HepG2 (cell line): ENCODE measurements around the gene SPNS1. TPM values are rescaled to one million over a fixed set of nuclear protein-coding genes. Genes with fewer than 3 reads are reported as not detected.

ENCODE experiments used
- ATF1 ChIP-seq: IDR thresholded peaks from 2 replicates; pipeline ENCODE4 v1.6.1; 2016; ENCODE audit warnings: mild to moderate bottlenecking, control low read depth
- CC2D1A ChIP-seq: sonication (generic); formaldehyde crosslinking; IDR thresholded peaks from 2 replicates; pipeline ENCODE4 v1.8.1; 2023; ENCODE audit warnings: mild to moderate bottlenecking, missing genetic modification reagents
- FOXA3 ChIP-seq: IDR thresholded peaks from 2 replicates; pipeline ENCODE4 v1.6.1; 2016; ENCODE audit warnings: missing genetic modification reagents, missing compliant biosample characterization
- GATAD1 ChIP-seq: IDR thresholded peaks from 2 replicates; pipeline ENCODE4 v1.6.1; 2016; ENCODE audit warnings: missing genetic modification reagents, missing compliant biosample characterization
- KAT7 ChIP-seq: IDR thresholded peaks from 2 replicates; pipeline ENCODE4 v1.6.1; 2018; ENCODE audit warnings: borderline replicate concordance, missing compliant biosample characterization
- LCORL ChIP-seq, 2 experiments: fragments of 450-650 bp in 1 of 2; sonication (generic) in 1 of 2; formaldehyde crosslinking in 1 of 2; IDR thresholded peaks; 2 replicates each; pipeline versions ENCODE4 v1.5.0 to v1.6.1; 2017 to 2020; ENCODE audit warnings: antibody characterized with exemption in 1 of 2, missing genetic modification reagents in 1 of 2
- MED1 ChIP-seq: sonication (generic); formaldehyde crosslinking; IDR thresholded peaks from 2 replicates; pipeline ENCODE4 v1.4.0; 2020; ENCODE audit warnings: missing genetic modification reagents
- NCOR1 ChIP-seq: fragments of 200-600 bp; sonication (generic); IDR thresholded peaks from 2 replicates; pipeline ENCODE4 v1.7.0; 2017; ENCODE audit warnings: antibody characterized with exemption, low read length, borderline replicate concordance
- NR2F2 ChIP-seq: IDR thresholded peaks from 2 replicates; pipeline ENCODE4 v1.6.1; 2012; ENCODE audit warnings: low read depth, inconsistent platforms, borderline replicate concordance
- POLR2G ChIP-seq: fragments of 200-400 bp; formaldehyde crosslinking; IDR thresholded peaks from 2 replicates; pipeline ENCODE4 v1.6.1; 2018; ENCODE audit warnings: mild to moderate bottlenecking, low read depth, low read length, moderate library complexity
- SUZ12 ChIP-seq: fragments of 150-350 bp; IDR thresholded peaks from 2 replicates; pipeline ENCODE4 v1.6.1; 2014; ENCODE audit warnings: low read depth, low read length
- ZNF160 ChIP-seq: sonication (generic); formaldehyde crosslinking; IDR thresholded peaks from 2 replicates; pipeline ENCODE4 v1.8.0; 2022; ENCODE audit warnings: mild to moderate bottlenecking, inconsistent platforms, missing genetic modification reagents
- ZNF263 ChIP-seq: sonication (generic); formaldehyde crosslinking; IDR thresholded peaks from 2 replicates; pipeline ENCODE4 v1.4.0; 2020; ENCODE audit warnings: missing genetic modification reagents
- ZNF296 ChIP-seq: sonication (generic); formaldehyde crosslinking; conservative IDR thresholded peaks from 2 replicates; pipeline ENCODE4 v1.5.0; 2020; ENCODE audit warnings: mild to moderate bottlenecking, missing genetic modification reagents
- ZNF556 ChIP-seq: sonication (generic); formaldehyde crosslinking; IDR thresholded peaks from 2 replicates; pipeline ENCODE4 v1.4.0; 2020; ENCODE audit warnings: mild to moderate bottlenecking, missing genetic modification reagents, borderline replicate concordance
- ZNF674 ChIP-seq: sonication (generic); formaldehyde crosslinking; IDR thresholded peaks from 2 replicates; pipeline ENCODE4 v1.5.0; 2020; ENCODE audit warnings: low read depth, mild to moderate bottlenecking, missing genetic modification reagents
- ZNF883 ChIP-seq: sonication (generic); formaldehyde crosslinking; IDR thresholded peaks from 2 replicates; pipeline ENCODE4 v1.5.1; 2020; ENCODE audit warnings: mild to moderate bottlenecking, missing genetic modification reagents; ENCODE audit errors: not compliant biosample characterization
- polyA plus RNA-seq, 8 experiments: library from polyadenylated mRNA; depleted of rRNA in 3 of 8; stranded (reverse) in 7 of 8; unstranded in 1 of 8; fragments of >200 nt; fragmentation: Illumina TruSeq in 4 of 8; extraction: Trizol in 4 of 8; gene quantifications; 2 replicates each; pipeline versions ENCODE4 v1.2.1 to v1.2.3, GENCODE V29; 2011 to 2016; ENCODE audit warnings: low read depth in 4 of 8, missing spikeins in 1 of 8, mixed read lengths in 1 of 8; ENCODE audit not compliant: insufficient read depth in 1 of 8
- total RNA-seq, 5 experiments: library from RNA; depleted of rRNA; stranded (reverse); fragments of >200 nt; fragmentation: Illumina TruSeq; extraction: Trizol; gene quantifications; 2 replicates each; pipeline ENCODE4 v1.2.3, GENCODE V29; 2016; ENCODE audit warnings: low read depth in 1 of 5
- TF ChIP-seq, protein P1 (sequence below): sonication (generic); formaldehyde crosslinking; IDR thresholded peaks from 2 replicates; pipeline ENCODE4 v1.9.0; 2021; ENCODE audit warnings: mild to moderate bottlenecking, missing genetic modification reagents
- TF ChIP-seq, protein P2 (sequence below): IDR thresholded peaks from 2 replicates; pipeline ENCODE4 v1.6.1; 2016; ENCODE audit warnings: mild to moderate bottlenecking
- TF ChIP-seq, protein P3 (sequence below): sonication (generic); formaldehyde crosslinking; IDR thresholded peaks from 2 replicates; pipeline ENCODE4 v1.4.0; 2020; ENCODE audit warnings: missing genetic modification reagents

SPNS1 gene
- total and polyA plus RNA-seq, 2 of the 13 experiments (the other 11 are each of a cell fraction or from before 2014, with no cell fraction given) = 25.6 to 38.8 TPM

DNA sequence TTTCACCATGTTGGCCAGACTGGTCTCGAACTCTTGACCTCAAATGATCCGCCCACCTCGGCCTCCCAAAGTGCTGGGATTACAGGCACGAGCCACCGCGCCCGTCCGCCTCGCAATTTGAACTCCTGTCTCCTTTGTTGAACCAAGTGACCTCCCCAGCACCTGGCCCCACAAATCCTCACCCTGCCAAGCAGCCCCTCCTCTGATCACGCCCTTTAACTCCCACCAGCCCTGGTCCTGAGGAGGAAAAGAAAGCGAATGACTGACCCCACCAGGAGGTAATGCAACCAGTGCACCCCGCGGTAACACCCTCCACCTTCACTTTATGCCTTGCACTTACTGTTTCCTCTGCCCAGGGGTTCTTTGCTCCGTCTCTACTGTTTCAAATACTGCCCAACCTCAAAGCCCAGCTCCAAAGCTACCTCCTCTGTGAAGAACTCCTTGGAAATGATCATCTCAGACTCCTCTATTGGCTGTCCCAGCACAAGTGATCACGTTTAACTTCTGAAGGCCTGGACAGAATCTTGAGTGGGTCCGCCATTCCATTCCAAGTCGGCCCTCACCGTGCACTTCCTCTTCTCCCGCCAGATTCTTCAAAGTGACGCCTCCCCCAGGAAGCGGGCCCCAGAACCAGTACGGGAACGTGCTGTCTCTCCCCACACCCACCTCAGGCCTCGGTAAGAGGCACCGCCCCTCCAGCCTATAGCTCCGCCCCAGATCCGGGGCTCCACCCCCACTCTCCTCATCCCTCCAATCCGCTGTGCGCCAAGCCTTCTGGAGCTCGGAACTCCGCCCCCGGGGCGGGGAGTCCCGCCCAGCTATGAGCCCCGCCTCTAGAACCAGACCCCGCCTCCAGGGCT is 38.4 kb upstream of the SPNS1 start (continued):
- no peak for TF ChIP-seq ZNF674
- no peak for TF ChIP-seq SUZ12
- TF ChIP-seq KAT7 = 0 out of 2 replicates have a peak, but pooled peaks have one; percentile 17
- no peak for TF ChIP-seq ZNF296 (CRISPR knock-in tag)
- TF ChIP-seq ZNF263 (CRISPR knock-in tag) = peak; percentile 33; the same call in 1 of the 2 replicates
- TF ChIP-seq ZNF556 = 0 out of 2 replicates have a peak, but pooled peaks have one; percentile 19
- 0 out of 2 replicates have a peak, but pooled peaks have one; percentile 18 for TF ChIP-seq NR2F2
- TF ChIP-seq CC2D1A (CRISPR knock-in tag) = no peak
- no peak for TF ChIP-seq NCOR1
- 0 out of 2 replicates have a peak, but pooled peaks have one; percentile 45 for TF ChIP-seq POLR2G
- peak; percentile 52; the same call in 1 of the 2 replicates for TF ChIP-seq GATAD1 (CRISPR knock-in tag)
- TF ChIP-seq, protein P1, sequence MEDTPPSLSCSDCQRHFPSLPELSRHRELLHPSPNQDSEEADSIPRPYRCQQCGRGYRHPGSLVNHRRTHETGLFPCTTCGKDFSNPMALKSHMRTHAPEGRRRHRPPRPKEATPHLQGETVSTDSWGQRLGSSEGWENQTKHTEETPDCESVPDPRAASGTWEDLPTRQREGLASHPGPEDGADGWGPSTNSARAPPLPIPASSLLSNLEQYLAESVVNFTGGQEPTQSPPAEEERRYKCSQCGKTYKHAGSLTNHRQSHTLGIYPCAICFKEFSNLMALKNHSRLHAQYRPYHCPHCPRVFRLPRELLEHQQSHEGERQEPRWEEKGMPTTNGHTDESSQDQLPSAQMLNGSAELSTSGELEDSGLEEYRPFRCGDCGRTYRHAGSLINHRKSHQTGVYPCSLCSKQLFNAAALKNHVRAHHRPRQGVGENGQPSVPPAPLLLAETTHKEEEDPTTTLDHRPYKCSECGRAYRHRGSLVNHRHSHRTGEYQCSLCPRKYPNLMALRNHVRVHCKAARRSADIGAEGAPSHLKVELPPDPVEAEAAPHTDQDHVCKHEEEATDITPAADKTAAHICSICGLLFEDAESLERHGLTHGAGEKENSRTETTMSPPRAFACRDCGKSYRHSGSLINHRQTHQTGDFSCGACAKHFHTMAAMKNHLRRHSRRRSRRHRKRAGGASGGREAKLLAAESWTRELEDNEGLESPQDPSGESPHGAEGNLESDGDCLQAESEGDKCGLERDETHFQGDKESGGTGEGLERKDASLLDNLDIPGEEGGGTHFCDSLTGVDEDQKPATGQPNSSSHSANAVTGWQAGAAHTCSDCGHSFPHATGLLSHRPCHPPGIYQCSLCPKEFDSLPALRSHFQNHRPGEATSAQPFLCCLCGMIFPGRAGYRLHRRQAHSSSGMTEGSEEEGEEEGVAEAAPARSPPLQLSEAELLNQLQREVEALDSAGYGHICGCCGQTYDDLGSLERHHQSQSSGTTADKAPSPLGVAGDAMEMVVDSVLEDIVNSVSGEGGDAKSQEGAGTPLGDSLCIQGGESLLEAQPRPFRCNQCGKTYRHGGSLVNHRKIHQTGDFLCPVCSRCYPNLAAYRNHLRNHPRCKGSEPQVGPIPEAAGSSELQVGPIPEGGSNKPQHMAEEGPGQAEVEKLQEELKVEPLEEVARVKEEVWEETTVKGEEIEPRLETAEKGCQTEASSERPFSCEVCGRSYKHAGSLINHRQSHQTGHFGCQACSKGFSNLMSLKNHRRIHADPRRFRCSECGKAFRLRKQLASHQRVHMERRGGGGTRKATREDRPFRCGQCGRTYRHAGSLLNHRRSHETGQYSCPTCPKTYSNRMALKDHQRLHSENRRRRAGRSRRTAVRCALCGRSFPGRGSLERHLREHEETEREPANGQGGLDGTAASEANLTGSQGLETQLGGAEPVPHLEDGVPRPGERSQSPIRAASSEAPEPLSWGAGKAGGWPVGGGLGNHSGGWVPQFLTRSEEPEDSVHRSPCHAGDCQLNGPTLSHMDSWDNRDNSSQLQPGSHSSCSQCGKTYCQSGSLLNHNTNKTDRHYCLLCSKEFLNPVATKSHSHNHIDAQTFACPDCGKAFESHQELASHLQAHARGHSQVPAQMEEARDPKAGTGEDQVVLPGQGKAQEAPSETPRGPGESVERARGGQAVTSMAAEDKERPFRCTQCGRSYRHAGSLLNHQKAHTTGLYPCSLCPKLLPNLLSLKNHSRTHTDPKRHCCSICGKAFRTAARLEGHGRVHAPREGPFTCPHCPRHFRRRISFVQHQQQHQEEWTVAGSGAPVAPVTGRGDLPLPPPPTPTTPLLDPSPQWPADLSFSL (CRISPR knock-in tag) = no peak
- no peak for TF ChIP-seq FOXA3 (CRISPR knock-in tag)
- TF ChIP-seq, protein P2, sequence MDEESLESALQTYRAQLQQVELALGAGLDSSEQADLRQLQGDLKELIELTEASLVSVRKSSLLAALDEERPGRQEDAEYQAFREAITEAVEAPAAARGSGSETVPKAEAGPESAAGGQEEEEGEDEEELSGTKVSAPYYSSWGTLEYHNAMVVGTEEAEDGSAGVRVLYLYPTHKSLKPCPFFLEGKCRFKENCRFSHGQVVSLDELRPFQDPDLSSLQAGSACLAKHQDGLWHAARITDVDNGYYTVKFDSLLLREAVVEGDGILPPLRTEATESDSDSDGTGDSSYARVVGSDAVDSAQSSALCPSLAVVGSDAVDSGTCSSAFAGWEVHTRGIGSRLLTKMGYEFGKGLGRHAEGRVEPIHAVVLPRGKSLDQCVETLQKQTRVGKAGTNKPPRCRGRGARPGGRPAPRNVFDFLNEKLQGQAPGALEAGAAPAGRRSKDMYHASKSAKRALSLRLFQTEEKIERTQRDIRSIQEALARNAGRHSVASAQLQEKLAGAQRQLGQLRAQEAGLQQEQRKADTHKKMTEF = 0 out of 2 replicates have a peak, but pooled peaks have one; percentile 10
- no peak for TF ChIP-seq LCORL (IDR thresholded peaks at IDR 0.05)
- TF ChIP-seq LCORL (CRISPR knock-in tag; IDR thresholded peaks at IDR 0.05) = peak; percentile 46; the same call in 1 of the 2 replicates
- no peak for TF ChIP-seq ZNF160 (CRISPR knock-in tag)
- TF ChIP-seq MED1 (CRISPR knock-in tag) = peak; percentile 2; the same call in 1 of the 2 replicates
- peak; percentile 58 for TF ChIP-seq ZNF883 (CRISPR knock-in tag)
- TF ChIP-seq, protein P3, sequence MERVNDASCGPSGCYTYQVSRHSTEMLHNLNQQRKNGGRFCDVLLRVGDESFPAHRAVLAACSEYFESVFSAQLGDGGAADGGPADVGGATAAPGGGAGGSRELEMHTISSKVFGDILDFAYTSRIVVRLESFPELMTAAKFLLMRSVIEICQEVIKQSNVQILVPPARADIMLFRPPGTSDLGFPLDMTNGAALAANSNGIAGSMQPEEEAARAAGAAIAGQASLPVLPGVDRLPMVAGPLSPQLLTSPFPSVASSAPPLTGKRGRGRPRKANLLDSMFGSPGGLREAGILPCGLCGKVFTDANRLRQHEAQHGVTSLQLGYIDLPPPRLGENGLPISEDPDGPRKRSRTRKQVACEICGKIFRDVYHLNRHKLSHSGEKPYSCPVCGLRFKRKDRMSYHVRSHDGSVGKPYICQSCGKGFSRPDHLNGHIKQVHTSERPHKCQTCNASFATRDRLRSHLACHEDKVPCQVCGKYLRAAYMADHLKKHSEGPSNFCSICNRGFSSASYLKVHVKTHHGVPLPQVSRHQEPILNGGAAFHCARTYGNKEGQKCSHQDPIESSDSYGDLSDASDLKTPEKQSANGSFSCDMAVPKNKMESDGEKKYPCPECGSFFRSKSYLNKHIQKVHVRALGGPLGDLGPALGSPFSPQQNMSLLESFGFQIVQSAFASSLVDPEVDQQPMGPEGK = peak; percentile 6; the same call in 1 of the 2 replicates
- TF ChIP-seq ATF1 (CRISPR knock-in tag) = no peak
